Measurements from ENCODE around the gene FZD1.

- TF ChIP-seq CTCF (conservative IDR thresholded peaks at IDR 0.05; ENCODE audit: low read depth, low read length) (no peak), RFX5 (IDR thresholded peaks at IDR 0.05; ENCODE audit: low read depth, low read length) (no peak), MAZ (IDR thresholded peaks at IDR 0.05; ENCODE audit: borderline replicate concordance, low read depth, low read length) (no peak), RAD21 (IDR thresholded peaks at IDR 0.05; ENCODE audit: low read length) (no peak), POLR2A (IDR thresholded peaks at IDR 0.05; ENCODE audit: low read depth, low read length) (no peak), USF2 (IDR thresholded peaks at IDR 0.05; ENCODE audit: low read depth, low read length) (no peak), MAFK (IDR thresholded peaks at IDR 0.05; ENCODE audit: low read depth, low read length) (no peak), SMC3 (IDR thresholded peaks at IDR 0.05; ENCODE audit: low read depth, low read length) (no peak), MXI1 (IDR thresholded peaks at IDR 0.05; ENCODE audit: borderline replicate concordance, low read depth, low read length) (no peak), RCOR1 (IDR thresholded peaks at IDR 0.05; ENCODE audit: insufficient replicate concordance, low read length) (no peak), ELK1 (IDR thresholded peaks at IDR 0.05; ENCODE audit: borderline replicate concordance, low read depth, low read length) (no peak), BHLHE40 (IDR thresholded peaks at IDR 0.05; ENCODE audit: low read depth, low read length) (no peak), FOS (IDR thresholded peaks at IDR 0.05; ENCODE audit: low read depth, low read length) (no peak), CEBPB (IDR thresholded peaks at IDR 0.05; ENCODE audit: low read depth, low read length) (no peak)
Observed at GRCh38 chr7:91266067-91266688, 1.9 kb downstream of the FZD1 start.
